NCI-H69 (cell line): ENCODE results near the gene TAS2R14.
A peak's percentile ranks its signal among the peaks of the same experiment; 100 is the strongest.

Experiments used
- DNase-seq: peaks from one replicate; lab custom pipeline; 2025; lab: John Stamatoyannopoulos, UW

TAS2R14 gene, protein sequence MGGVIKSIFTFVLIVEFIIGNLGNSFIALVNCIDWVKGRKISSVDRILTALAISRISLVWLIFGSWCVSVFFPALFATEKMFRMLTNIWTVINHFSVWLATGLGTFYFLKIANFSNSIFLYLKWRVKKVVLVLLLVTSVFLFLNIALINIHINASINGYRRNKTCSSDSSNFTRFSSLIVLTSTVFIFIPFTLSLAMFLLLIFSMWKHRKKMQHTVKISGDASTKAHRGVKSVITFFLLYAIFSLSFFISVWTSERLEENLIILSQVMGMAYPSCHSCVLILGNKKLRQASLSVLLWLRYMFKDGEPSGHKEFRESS

DNA sequence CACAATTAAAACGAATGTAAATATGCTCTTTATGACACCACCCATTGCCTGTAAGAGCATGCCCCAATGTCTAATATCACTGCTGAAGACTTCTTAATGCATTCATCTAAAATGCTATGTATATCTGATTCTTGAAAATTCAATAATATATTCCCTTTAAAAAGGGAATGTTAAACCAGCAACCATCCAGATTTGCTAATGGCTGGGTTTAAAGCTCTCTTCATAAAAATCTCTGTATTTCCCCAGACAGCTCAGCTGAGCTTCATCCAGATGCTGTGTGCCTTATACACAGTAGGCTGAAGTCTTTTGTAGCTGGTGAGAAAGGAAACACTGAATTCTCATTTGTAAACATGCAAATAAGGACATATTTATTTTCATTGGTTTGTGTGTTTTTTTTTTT is at the start of gene TAS2R14:
Gene TAS2R14 (minus strand): TSS at position 101 of the 400 bp plus-strand sequence. CDS start 56 bp downstream, at position 45.
- no peak for DNase-seq

DNA sequence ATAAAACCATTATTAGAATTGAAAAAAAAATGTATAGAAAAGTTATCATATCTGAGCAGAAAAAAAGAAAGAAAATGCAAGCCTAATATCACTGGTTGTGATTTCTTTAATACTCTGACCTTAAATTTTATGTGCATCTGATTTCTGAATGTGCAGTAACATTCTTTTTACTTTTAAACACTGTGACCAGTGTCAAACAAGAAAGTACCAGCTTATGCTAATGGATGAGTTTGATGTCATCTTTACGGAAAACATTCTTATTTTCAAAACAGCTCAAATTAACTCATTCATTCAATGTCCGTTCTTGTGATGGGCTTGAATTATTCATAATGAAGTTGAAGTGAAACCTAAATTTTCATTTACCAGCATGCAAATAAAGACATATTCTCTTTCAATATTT is 47.7 kb upstream of the TAS2R14 start, which contains the start of gene TAS2R50:
Gene TAS2R50 (minus strand): TSS at position 101 of the 400 bp plus-strand sequence. CDS start 52 bp downstream, at position 49.
- DNase-seq: no peak

DNA sequence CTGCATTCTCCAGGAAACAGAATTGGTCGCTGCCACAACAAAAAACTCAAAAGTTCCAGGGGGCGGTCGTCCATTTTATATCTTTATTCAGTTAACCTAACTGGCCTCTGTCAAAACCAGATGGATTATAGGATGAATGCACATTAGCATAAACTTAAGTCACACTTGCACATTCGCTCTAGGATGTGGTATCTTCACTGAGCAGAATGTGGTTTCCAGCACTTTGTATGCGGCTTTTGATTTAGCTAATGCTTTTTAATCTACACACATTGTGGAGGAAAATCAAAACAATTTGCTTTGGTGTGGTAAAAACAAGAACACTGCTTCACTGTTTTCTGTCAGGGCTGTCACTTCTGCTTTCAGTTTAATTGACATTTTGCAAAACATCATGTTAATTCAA is 43.2 kb upstream of the TAS2R14 start:
- DNase-seq: no peak

DNA sequence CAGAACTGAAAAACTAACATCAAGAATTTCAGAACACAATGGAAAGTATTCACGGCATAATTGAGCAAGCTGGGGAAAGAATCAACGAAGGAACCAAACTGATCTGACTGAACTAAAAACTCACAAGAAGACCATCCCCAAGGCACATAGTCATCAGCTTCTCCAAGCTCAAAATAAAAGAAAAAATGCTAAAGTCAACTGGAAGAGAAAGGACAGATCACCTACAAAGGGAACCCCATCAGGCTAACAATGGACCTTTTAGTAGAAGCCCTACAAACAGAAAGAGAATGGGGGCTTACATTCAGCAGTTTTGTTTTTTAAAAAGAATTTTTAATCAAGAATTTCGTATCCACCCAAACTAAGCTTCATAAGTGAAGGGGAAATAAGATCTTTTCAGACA is 35.9 kb upstream of the TAS2R14 start:
- DNase-seq: no peak

DNA sequence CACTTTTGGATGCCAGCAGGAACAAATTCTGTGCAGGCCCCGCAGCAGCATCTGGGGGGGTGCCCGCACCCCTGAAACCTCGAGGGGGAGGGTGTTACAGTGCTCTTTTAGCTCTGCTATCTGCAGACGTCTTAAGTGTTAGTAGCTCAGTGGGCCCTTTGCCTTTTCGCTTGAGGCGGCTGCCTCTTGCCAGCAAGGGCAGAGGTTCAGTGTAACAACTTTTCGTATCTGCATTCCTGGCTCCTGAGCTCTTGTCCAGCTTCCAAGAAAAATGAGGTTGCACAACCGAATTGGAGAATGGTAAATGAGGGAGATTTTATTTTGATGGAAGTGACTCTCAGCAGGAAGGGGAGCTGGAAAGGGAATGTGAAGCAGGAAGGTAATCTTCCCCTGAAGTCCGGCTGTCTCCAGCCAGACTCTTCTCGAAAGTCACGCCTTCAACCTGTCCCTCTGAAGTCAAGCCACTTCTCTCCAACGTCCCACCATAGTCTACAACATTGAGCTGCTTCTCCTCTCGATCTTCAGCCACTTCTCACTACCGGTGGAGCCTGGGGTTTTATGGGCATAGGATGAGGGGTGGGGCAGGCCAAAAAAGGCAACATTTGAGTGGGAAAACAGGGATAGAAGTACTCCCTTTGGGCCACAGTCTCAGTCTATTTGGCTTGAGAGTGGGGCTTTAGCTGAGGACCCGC is 29.8 kb upstream of the TAS2R14 start:
- no peak for DNase-seq

DNA sequence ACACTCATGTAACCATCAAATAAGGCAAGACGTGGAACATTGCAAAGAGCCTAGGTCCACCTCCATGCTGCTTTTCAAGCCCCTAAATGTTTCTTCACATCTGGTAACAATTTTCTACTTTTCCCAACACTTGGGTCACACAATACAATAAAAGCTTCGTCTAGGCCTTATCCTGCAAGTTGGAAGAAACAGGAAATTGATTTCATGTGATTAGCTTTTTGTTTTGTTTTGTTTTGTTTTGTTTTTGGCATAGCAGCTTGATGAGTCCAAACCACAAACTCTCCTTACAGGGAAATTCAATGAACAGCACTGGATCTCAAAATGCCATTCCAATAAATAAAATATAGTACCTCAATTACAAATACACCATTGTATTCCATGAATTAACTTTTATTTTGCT is 28.3 kb upstream of the TAS2R14 start:
- no peak for DNase-seq

DNA sequence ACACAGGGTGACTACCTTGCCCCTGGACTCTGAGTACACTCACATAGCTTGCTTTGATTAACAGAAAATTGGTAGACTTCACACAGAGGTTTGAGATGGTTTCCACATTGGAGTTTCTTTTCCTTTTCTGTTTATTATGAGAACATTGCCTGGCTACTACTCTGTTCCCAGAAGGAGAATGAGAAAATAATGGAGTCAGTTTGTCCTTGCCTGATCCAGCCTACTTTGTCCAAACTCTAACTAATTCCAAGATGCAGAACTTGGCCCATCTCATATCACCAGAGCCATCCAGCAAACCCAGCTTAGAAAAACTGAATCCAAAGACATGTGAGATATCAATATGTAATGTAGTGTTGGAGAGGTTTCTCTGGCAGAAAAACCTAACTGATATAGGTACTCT is 27.3 kb upstream of the TAS2R14 start:
- no peak for DNase-seq

DNA sequence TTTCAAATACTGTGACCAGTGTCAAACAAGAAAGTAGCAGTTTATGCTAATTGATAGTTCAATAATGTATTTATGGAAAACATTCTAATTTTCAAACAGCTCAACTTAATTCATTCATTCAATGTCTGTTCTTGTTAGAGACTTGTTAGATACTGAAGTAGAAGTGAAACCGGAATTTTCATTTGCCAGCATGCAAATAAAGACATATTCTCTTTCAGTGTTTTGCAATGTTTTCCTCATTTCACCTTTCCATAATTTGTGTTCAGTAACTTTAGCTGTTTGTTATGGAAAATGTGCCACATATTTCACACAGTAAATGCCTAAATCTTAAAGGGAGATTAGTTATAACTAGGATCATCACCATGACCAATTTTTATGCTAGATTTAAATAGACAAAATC is 26.4 kb upstream of the TAS2R14 start:
- DNase-seq: no peak

DNA sequence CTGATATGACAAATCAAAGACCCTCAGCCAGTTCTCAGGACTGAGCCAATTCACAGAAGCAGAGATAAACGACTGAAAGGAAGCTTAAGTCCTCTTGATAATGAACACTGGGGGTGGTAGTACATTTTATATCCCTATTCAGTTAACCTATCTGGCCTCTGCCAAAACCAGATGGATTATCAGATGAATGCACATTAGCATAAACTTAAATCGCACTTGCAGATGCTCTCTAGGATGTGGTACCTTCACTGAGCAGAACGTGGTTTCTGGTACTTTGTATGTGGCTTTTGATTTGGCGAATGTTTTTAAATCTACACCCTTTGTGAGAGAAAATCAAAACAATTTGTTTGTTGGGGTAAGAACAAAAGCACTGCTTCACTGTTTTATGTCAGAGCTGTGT is 21.1 kb upstream of the TAS2R14 start:
- no peak for DNase-seq

DNA sequence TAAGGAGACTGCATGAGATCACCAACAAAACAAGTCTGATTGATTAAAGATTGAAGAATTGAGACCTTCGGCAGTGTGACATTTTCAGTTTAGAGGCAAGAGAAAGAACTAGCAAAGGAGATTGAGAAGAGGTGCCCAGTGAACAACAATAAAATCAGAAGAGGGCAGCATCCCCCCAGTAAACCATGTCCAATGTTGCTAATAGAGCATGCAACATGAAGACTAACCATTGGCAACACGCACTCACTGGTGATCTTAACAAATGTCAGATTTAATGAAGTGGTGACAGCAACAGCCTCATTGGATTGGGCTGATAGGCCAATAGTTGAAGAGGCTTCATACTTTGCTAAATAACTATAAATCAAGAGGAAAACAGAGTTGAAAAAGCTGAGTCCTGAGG is 20.7 kb upstream of the TAS2R14 start:
- no peak for DNase-seq

DNA sequence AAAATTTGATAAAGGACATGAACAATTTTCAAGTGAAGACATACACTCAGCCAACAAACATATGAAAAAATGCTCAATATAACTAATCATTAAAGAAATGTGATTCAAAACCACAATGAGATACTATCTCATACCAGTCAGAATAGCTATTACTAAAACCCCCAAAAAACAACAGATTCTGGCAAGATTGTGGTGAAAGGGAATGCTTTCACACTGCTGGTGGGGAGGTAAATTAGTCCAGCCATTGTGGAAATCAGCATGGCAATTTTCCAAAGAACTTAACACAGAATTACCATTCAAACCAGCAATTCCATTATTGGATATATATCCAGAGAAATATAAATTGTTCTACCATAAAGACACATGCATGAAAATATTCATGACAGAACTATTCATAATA is 18.7 kb upstream of the TAS2R14 start:
- no peak for DNase-seq

DNA sequence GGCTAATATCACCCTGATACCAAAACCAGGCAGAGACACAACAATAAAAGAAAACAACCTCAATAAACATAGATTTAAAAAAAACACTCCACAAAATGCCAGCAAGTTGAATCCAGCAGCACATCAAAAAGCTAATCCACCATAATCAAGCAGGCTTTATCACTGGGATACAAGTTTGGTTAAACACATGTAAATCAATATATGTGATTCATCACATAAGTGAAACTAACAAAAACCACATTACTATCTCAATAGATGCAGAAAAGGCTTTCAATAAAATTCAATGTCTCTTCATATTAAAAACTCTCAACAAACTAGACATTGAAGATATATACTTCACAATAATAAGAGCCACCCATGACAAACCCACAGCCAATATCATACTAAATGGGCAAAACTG is 17.0 kb upstream of the TAS2R14 start:
- no peak for DNase-seq

DNA sequence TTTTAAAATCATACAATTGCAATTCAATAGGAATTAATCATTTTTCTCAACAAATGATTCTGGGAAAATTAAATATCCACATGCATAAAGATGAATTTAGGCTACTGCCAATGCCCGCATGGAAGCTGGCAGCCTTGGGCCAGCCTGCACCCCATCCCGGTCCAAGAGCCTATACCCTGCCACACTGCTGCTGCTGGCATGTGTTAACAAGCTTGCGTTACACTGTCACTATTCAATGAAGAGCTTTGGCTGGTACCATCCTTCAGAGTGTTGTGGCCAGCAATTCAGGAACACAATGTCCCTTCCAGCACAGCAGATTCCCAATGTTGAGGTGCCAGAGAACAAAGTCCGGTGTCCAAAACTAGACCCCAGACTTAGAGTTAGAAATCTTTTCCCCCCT is 13.6 kb upstream of the TAS2R14 start:
- DNase-seq: no peak

DNA sequence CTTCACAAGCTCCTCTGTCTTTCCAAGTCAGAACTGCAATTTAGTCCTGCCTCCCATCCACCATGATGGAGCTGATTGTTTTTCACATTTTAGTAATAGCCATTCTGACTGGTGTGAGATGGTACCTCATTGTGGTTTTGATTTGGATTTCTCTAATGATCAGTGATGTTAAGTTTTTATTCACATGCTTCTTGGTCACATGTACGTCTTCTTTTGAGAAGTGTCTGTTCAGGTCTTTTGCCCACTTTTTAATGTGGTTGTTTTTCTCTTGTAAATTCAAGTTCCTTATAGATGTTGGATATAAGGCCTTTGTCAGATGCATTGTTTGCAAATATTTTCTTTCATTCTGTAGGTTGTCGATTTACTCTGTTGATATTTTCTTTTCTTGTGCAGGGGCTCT is 4.1 kb upstream of the TAS2R14 start:
- no peak for DNase-seq

DNA sequence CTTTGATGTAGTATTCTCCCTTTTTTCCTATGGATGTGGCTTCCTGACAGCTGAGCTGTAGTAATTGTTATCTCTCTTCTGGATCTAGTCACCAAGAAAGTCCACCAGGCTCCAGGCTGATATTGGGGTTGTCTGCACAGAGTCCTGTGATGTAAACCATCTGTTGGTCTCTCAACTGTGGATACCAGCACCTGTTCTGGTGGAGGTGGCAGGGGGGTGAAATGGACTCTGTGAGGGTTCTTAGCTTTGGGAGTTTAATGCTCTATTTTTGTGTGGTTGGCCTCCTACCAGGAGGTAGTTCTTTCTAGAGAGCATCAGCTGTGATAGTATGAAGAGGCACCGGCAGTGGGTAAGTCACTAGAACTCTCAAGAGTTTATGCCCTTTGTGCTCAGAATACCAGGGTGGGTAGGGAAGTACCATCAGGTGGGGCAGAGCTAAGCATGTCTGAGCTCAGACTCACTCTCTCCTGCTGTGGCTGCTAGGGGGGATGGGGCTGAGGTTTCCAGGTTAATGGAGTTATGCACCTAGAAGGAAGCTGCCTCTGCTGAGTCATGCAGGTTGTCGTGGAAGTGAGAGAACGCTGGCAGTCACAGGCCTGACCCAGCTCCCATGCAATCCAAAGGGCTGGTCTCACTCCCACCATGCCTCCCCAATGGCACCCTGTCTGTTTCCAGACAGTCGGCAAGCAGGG is 3.0 kb upstream of the TAS2R14 start:
- DNase-seq: peak; percentile 2

DNA sequence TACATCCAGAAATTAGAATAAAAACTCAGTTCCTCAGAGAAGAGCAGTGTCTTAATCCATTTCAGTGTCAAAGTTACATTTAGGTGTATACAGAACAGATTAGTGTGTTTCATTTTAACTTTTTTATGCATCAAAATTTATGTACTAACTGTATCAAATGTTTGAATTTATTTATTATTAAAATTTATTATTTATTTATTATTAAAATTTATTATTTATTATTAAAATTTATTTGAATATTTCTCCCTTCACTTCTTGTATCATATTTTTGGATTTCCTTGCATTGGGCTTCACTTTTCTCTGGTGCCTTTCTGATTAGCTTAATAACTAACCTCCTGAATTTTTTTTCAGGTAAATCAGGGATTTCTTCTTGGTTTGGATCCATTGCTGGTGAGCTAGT is 2.3 kb upstream of the TAS2R14 start:
- DNase-seq: no peak

DNA sequence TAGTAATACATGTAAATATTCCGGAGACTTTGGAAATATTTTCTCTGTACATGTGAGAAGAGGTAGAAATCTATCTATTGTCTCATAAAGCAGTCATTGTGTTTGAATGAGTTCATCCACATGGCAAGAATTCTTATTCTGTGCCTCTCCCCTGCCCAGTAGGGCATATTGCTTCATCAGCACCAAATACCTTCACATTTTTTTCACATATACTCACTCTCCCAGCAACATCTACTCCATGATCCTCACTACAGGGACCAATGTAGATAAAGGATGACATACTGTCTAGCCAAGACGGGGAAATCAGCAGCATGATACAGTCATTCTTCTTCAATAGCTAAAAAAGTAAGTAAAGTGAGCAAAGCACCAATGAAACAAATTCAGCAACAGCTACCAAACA is 1.3 kb upstream of the TAS2R14 start:
- DNase-seq: no peak

DNA sequence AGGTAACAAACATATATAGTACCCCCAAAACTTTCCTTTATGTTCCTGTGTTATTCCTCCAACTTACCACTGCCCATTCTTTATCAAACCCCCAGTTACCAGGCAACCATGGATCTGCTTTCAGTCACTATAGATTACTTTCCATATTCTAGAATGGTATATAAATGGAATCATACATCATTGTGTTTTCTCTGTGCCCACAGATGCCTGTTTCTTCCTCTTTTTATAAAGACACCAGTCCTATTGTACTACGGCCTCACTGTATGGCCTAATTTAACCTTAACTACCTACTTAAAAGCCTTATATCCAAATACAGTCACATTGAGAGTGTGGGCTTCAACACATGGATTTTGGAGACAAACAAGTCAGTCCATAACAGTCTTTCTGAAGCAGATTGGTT is 2.6 kb downstream of the TAS2R14 start:
- no peak for DNase-seq

DNA sequence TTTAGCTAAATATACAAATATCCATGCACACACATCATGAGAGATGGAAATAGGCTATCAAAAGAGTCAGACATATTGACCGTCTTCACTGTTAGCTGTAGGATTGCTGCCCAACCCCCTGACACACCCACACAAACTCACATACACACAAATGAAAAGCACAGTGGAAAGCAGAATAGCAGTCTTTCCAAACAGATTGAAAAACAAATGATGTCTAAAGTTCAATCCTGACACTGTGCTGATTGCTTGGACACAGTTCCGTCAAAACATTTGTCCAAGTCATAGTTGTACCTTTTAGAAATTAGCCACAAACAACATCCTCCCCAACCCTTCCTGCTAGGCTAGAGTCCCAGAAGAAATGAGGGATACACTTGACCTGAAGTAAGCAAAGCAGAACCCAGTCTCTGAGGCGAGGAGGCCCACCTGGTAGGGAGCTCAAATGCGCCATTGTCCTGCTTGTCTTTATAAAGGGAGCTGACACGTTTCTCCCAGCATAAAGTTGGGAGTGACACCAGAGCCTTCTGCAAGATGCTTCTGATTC is 10.2 kb downstream of the TAS2R14 start, which contains the start of gene PRH2:
Gene PRH2 (plus strand): TSS at position 491 of the 541 bp plus-strand sequence. CDS start 38 bp downstream, at position 529.
- no peak for DNase-seq

DNA sequence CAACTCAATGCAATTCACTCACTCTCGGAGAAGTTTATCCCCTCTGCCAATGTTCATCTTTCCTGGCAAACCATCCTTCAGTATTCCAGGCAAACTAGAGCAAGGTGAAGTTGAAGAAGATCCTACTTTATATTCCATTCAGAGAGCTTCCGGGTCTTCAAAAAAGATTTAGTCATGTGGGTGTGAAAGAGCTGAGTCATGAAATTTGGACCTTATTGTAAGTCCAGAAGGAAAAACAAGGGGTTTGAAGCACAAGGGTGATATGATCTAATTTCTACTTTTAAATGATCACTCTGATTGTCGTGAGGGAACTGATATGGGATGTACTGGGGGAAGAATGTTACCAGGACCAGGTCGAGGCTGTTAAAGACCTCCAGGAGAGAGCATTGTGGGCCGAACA is 12.8 kb downstream of the TAS2R14 start:
- no peak for DNase-seq

DNA sequence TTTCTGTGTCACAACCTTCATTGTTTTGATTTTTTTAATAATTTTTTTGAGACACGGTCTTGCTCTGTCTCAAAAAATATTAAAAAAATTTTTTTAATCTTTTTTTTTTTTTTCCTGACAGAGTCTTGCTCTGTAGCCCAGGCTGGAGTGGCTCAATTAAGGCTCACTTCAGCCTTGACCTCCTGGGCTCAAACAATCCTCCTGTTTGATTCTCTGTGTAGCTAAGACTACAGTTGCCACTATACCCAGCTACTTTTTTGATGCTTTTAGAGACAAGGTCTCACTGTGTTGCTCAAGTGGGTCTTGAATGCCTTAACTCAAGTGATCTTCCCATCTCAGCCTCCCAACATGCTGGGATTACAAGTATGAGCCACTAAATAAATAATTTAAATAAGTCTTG is 19.3 kb downstream of the TAS2R14 start:
- no peak for DNase-seq

DNA sequence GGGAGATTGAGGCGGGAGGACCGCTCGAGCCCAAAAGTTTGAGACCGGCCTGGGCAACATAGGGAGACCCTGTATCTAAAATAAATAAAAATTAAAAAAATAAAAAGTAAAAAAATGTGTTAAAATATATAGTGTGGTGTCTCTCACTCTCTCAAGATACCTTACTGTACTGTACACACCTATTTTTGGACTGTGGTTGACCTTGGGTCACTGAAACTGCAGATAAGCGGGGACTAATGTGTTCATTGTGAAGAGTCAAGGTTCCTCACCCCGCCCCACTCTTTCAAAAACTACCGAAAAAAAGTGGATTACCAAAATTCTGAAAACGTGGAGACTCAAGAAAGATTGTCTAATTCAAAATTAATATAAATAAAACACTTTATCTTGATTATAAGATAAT is 28.7 kb downstream of the TAS2R14 start:
- DNase-seq: no peak

DNA sequence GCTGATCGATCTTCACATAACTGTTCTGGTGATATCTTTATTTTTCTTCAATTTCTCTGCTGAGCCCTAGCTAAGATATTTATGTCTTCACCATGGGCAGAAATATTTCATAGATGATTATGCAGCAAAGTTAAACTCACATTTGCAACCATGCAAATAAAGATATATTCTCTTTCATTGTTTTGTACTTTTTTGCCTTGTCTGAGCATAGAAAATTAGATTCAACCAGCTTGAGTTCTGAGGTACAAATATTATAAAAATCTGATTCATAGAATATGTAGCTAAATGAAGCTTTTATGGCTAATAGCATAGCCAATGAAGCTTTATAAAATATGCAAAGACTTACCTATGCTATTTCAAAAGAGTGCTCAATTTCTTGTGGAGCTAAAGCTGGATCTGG is 29.6 kb downstream of the TAS2R14 start, which contains the start of gene TAS2R13:
Gene TAS2R13 (minus strand): TSS at position 101 of the 400 bp plus-strand sequence. CDS start 264 bp downstream, outside the sequence.
- DNase-seq: no peak
